Vagina (tissue), 2 donors: Measurements from ENCODE around the gene INSYN2A. TPM values are rescaled to one million over a fixed set of nuclear protein-coding genes. Genes with fewer than 3 reads are reported as not detected.

Experiments
- DNase-seq, 2 donors: peaks; one replicate each; pipeline ENCODE4 v3.0.0-alpha.2; 2017; ENCODE audit errors: extremely low spot score in 2 of 2
- H3K27ac ChIP-seq: fragments of 200-600 bp; sonication (generic); one replicate; pipeline ENCODE4 v1.5.1; 2019
- H3K27me3 ChIP-seq: fragments of 200-600 bp; sonication (generic); one replicate; pipeline ENCODE4 v1.5.1; 2019
- H3K36me3 ChIP-seq, 2 donors: fragments of 200-600 bp; sonication (generic); one replicate each; pipeline ENCODE4 v1.5.1; 2017 to 2019
- H3K4me1 ChIP-seq: fragments of 200-600 bp; sonication (generic); one replicate; pipeline ENCODE4 v1.5.1; 2019
- H3K4me3 ChIP-seq, 2 donors: fragments of 200-600 bp; sonication (generic); 1 replicate in 1 of 2; 2 replicates in 1 of 2; pipeline ENCODE4 v1.5.1; 2016 to 2019
- H3K9me3 ChIP-seq: fragments of 200-600 bp; sonication (generic); one replicate; pipeline ENCODE4 v1.5.1; 2019
- CTCF ChIP-seq, 3 experiments: fragments of 450-650 bp in 2 of 3; fragments of 200-600 bp in 1 of 3; sonication (generic) in 1 of 3; IDR thresholded peaks; one replicate each; pipeline ENCODE4 v1.5.1; 2017 to 2019; ENCODE audit warnings: antibody characterized with exemption in 3 of 3, mild to moderate bottlenecking in 2 of 3, moderate library complexity in 2 of 3
- POLR2A ChIP-seq, 2 donors: fragments of 450-650 bp; IDR thresholded peaks; one replicate each; pipeline ENCODE4 v1.6.1; 2017; ENCODE audit warnings: antibody characterized with exemption in 2 of 2, mild to moderate bottlenecking in 2 of 2, moderate library complexity in 2 of 2
- POLR2AphosphoS5 ChIP-seq, 2 donors: sonication (generic); formaldehyde crosslinking; IDR thresholded peaks; one replicate each; pipeline ENCODE4 v1.9.0; 2017; ENCODE audit warnings: antibody characterized with exemption in 2 of 2, mild to moderate bottlenecking in 2 of 2, low read depth in 1 of 2; ENCODE audit not compliant: insufficient read depth in 1 of 2
- intact Hi-C: fragments of 100-400 bp; cut with DNase I; formaldehyde crosslinking; loops from one replicate; pipeline ENCODE4 v1.15.1; 2023
- total RNA-seq: library from RNA; depleted of rRNA; stranded (reverse); fragments of >200 nt; gene quantifications from one replicate; pipeline ENCODE4 v1.2.3, GENCODE V29; 2016

The INSYN2A gene
- total RNA-seq, 1 donor from 2014 or later: 0.25 TPM

- no peaks in the 10 kb centered on the region for H3K27me3 ChIP-seq
- no peaks in the 10 kb centered on the region for H3K36me3 ChIP-seq
- no peaks in the 10 kb centered on the region for H3K9me3 ChIP-seq
- no peaks in the 10 kb centered on the region for H3K4me1 ChIP-seq
- TF ChIP-seq POLR2AphosphoS5 (IDR thresholded peaks at IDR 0.05; ENCODE audit: insufficient read depth in 1 of 2, low read depth in 1 of 2) (no peak), CTCF (IDR thresholded peaks at IDR 0.05) (no peak), POLR2A (IDR thresholded peaks at IDR 0.05) (no peak)
- no peak overlapping the region for H3K4me3 ChIP-seq
- intact Hi-C loops: no loop called here
- DNase-seq: no peak
- H3K27ac ChIP-seq: no peak overlapping the region
Measured at GRCh38 chr10:127221281-127221680, 24.9 kb upstream of the INSYN2A start.

- no peak overlapping the region for H3K4me3 ChIP-seq
- DNase-seq: no peak
- H3K4me1 ChIP-seq: no peaks in the 10 kb centered on the region
- H3K27ac ChIP-seq: no peak overlapping the region
- no peaks in the 10 kb centered on the region for H3K36me3 ChIP-seq
- TF ChIP-seq POLR2AphosphoS5 (IDR thresholded peaks at IDR 0.05; ENCODE audit: insufficient read depth in 1 of 2, low read depth in 1 of 2) (no peak), CTCF (IDR thresholded peaks at IDR 0.05) (no peak), POLR2A (IDR thresholded peaks at IDR 0.05) (no peak)
- H3K9me3 ChIP-seq: no peaks in the 10 kb centered on the region
- intact Hi-C loops: no loop called here
- no peaks in the 10 kb centered on the region for H3K27me3 ChIP-seq
Measured at GRCh38 chr10:127218658-127219057, 22.3 kb upstream of the INSYN2A start.

DNA sequence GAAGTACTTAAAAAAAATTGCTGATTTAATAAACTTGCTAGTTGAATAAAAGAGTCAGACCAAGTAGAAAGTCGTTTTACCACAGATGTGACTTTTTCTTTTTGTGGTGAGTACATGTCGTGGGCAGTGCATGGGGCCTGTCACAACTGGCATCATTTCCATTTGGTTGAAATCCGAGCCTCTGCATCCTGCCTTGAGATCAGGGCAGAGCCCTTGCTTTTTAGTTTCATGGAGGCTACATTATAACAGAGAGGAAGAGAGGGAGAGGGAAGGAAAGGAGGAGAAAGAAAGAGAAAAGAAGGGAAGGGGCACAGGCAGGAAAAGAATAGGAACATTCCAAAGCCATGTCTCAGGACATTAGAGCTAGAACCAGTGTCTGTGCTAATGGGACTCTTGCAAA lies 20.4 kb upstream of the INSYN2A start:
- H3K36me3 ChIP-seq: no peaks in the 10 kb centered on the region
- no peaks in the 10 kb centered on the region for H3K4me1 ChIP-seq
- TF ChIP-seq POLR2AphosphoS5 (IDR thresholded peaks at IDR 0.05; ENCODE audit: insufficient read depth in 1 of 2, low read depth in 1 of 2): no peak
- TF ChIP-seq POLR2A (IDR thresholded peaks at IDR 0.05): no peak
- TF ChIP-seq CTCF (IDR thresholded peaks at IDR 0.05): no peak
- intact Hi-C loops: no loop called here
- H3K4me3 ChIP-seq: no peak overlapping the region
- no peaks in the 10 kb centered on the region for H3K27me3 ChIP-seq
- no peak for DNase-seq
- H3K27ac ChIP-seq: no peak overlapping the region
- H3K9me3 ChIP-seq: no peaks in the 10 kb centered on the region

DNA sequence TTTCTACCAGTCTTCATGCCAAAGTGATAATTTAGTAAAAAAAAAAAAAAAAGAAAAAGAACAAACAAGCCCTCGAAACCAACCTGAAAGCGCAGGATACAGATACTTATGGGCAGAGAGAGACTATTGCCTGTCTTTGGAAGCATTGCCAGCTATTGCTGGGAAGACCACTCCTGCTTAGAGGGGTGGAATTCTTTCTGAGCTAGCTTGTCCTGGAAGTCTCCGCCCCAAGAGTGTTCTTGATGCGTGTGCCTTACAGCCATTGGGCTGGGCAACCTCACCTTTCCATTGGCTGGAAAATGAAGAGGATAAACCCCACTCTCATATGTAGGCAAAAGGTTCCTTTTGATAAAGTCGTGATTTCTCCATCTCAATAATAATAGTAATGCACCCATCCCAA lies 19.9 kb upstream of the INSYN2A start:
- H3K4me1 ChIP-seq: no peaks in the 10 kb centered on the region
- no peak for DNase-seq
- intact Hi-C loops: no loop called here
- no peaks in the 10 kb centered on the region for H3K27me3 ChIP-seq
- no peak overlapping the region for H3K27ac ChIP-seq
- no peaks in the 10 kb centered on the region for H3K9me3 ChIP-seq
- no peak overlapping the region for H3K4me3 ChIP-seq
- H3K36me3 ChIP-seq: no peaks in the 10 kb centered on the region
- no peak for TF ChIP-seq CTCF (IDR thresholded peaks at IDR 0.05)
- TF ChIP-seq POLR2A (IDR thresholded peaks at IDR 0.05): no peak
- TF ChIP-seq POLR2AphosphoS5 (IDR thresholded peaks at IDR 0.05; ENCODE audit: insufficient read depth in 1 of 2, low read depth in 1 of 2): no peak

DNA sequence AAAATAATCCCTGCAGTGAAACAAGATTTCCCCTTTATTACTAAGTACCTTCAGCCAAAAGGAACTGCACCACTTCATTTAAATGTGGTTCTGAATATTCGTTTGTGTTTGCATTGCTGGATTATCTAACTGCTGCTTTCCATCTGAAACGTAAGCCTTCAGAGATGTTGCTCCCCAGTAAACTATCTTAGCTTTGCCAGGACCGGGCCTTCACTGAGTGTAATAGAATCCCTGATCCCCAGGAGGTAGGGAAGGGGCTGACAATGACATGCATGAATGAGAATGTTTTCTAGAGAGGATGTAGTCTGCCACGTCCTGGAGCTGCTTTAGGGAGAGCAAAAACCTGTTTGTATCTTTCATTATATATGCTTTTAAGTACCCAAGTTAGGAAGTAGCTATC lies 19.5 kb upstream of the INSYN2A start:
- Histone ChIP-seq H3K4me3 (no peak overlapping the region), H3K27me3 (no peaks in the 10 kb centered on the region), H3K27ac (no peak overlapping the region), H3K36me3 (no peaks in the 10 kb centered on the region), H3K9me3 (no peaks in the 10 kb centered on the region), H3K4me1 (no peaks in the 10 kb centered on the region)
- intact Hi-C loops: no loop called here
- TF ChIP-seq CTCF (IDR thresholded peaks at IDR 0.05): no peak
- no peak for TF ChIP-seq POLR2AphosphoS5 (IDR thresholded peaks at IDR 0.05; ENCODE audit: insufficient read depth in 1 of 2, low read depth in 1 of 2)
- TF ChIP-seq POLR2A (IDR thresholded peaks at IDR 0.05): no peak
- DNase-seq: no peak
